ENCODE measurements around the gene GAN.
"Not testable (repeated sequence)": the region's sequence is repeated elsewhere in the genome, so short reads cannot be mapped to it uniquely, and the experiment has no call there.

DNA sequence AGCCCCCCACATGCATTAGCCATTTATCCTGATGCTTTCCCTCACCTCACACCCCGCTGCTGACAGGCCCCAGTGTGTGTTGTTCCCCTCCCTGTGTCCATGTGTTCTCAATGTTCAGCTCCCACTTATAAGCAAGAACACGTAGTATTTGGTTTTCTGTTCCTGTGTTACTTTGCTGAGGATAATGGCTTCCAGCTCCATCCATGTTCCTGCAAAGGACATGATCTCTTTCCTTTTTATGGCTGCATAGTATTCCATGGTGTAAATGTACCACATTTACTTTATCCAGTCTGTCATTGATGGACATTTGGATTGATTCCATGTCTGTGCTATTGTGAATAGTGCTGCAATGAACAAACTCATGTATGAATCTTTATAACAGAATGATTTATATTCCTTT, 90.2 kb downstream of the GAN start:
- not testable (repeated sequence) for TF ChIP-seq KAT2A (conservative IDR thresholded peaks at IDR 0.05; ENCODE audit: control insufficient read depth, low read depth, low read length); SMC3 (IDR thresholded peaks at IDR 0.05; ENCODE audit: borderline replicate concordance, low read length); POLR2A (IDR thresholded peaks at IDR 0.05; ENCODE audit: low read depth, low read length); WRNIP1 (IDR thresholded peaks at IDR 0.05; ENCODE audit: borderline replicate concordance, low read depth, low read length); CHD4 (IDR thresholded peaks at IDR 0.05); YY1 (IDR thresholded peaks at IDR 0.05; ENCODE audit: low read depth, low read length); ESRRA (IDR thresholded peaks at IDR 0.05; ENCODE audit: low read length)
- TF ChIP-seq, protein P1, sequence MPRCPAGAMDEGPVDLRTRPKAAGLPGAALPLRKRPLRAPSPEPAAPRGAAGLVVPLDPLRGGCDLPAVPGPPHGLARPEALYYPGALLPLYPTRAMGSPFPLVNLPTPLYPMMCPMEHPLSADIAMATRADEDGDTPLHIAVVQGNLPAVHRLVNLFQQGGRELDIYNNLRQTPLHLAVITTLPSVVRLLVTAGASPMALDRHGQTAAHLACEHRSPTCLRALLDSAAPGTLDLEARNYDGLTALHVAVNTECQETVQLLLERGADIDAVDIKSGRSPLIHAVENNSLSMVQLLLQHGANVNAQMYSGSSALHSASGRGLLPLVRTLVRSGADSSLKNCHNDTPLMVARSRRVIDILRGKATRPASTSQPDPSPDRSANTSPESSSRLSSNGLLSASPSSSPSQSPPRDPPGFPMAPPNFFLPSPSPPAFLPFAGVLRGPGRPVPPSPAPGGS (IDR thresholded peaks at IDR 0.05; ENCODE audit: borderline replicate concordance, insufficient read depth, low read depth, low read length, poor library complexity, severe bottlenecking): not testable (repeated sequence)
- TF ChIP-seq, protein P2, sequence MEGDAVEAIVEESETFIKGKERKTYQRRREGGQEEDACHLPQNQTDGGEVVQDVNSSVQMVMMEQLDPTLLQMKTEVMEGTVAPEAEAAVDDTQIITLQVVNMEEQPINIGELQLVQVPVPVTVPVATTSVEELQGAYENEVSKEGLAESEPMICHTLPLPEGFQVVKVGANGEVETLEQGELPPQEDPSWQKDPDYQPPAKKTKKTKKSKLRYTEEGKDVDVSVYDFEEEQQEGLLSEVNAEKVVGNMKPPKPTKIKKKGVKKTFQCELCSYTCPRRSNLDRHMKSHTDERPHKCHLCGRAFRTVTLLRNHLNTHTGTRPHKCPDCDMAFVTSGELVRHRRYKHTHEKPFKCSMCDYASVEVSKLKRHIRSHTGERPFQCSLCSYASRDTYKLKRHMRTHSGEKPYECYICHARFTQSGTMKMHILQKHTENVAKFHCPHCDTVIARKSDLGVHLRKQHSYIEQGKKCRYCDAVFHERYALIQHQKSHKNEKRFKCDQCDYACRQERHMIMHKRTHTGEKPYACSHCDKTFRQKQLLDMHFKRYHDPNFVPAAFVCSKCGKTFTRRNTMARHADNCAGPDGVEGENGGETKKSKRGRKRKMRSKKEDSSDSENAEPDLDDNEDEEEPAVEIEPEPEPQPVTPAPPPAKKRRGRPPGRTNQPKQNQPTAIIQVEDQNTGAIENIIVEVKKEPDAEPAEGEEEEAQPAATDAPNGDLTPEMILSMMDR (IDR thresholded peaks at IDR 0.05 in 2 of 3, conservative IDR thresholded peaks at IDR 0.05 in 1 of 3; ENCODE audit: control insufficient read depth in 2 of 3, extremely low read depth in 1 of 3, insufficient read depth in 1 of 3, low read depth in 3 of 3, low read length in 3 of 3): not testable (repeated sequence)
- TF ChIP-seq, protein P3, sequence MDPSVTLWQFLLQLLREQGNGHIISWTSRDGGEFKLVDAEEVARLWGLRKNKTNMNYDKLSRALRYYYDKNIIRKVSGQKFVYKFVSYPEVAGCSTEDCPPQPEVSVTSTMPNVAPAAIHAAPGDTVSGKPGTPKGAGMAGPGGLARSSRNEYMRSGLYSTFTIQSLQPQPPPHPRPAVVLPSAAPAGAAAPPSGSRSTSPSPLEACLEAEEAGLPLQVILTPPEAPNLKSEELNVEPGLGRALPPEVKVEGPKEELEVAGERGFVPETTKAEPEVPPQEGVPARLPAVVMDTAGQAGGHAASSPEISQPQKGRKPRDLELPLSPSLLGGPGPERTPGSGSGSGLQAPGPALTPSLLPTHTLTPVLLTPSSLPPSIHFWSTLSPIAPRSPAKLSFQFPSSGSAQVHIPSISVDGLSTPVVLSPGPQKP (IDR thresholded peaks at IDR 0.05; ENCODE audit: low read depth, low read length): not testable (repeated sequence)
- TF ChIP-seq, protein P4, sequence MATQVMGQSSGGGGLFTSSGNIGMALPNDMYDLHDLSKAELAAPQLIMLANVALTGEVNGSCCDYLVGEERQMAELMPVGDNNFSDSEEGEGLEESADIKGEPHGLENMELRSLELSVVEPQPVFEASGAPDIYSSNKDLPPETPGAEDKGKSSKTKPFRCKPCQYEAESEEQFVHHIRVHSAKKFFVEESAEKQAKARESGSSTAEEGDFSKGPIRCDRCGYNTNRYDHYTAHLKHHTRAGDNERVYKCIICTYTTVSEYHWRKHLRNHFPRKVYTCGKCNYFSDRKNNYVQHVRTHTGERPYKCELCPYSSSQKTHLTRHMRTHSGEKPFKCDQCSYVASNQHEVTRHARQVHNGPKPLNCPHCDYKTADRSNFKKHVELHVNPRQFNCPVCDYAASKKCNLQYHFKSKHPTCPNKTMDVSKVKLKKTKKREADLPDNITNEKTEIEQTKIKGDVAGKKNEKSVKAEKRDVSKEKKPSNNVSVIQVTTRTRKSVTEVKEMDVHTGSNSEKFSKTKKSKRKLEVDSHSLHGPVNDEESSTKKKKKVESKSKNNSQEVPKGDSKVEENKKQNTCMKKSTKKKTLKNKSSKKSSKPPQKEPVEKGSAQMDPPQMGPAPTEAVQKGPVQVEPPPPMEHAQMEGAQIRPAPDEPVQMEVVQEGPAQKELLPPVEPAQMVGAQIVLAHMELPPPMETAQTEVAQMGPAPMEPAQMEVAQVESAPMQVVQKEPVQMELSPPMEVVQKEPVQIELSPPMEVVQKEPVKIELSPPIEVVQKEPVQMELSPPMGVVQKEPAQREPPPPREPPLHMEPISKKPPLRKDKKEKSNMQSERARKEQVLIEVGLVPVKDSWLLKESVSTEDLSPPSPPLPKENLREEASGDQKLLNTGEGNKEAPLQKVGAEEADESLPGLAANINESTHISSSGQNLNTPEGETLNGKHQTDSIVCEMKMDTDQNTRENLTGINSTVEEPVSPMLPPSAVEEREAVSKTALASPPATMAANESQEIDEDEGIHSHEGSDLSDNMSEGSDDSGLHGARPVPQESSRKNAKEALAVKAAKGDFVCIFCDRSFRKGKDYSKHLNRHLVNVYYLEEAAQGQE (IDR thresholded peaks at IDR 0.05; ENCODE audit: low read depth, low read length): not testable (repeated sequence)
- TF ChIP-seq, protein P5, sequence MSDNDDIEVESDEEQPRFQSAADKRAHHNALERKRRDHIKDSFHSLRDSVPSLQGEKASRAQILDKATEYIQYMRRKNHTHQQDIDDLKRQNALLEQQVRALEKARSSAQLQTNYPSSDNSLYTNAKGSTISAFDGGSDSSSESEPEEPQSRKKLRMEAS (IDR thresholded peaks at IDR 0.05; ENCODE audit: low read depth, low read length): not testable (repeated sequence)
